OCI-LY7 (cell line): ENCODE measurements around the gene LAMA4. TPM values are rescaled to one million over a fixed set of nuclear protein-coding genes. Genes with fewer than 3 reads are reported as not detected.

Experiments used
- BruUV-seq: library from RNA; stranded (reverse); fragments of 400-500 nt; replicated peaks from 2 replicates; lab custom pipeline; 2021; lab: Mats Ljungman, UMichigan
- CTCF ChIA-PET: fragments of 300-600 bp; sonication (Branson Sonifier 250); formaldehyde crosslinking; loops from one replicate; lab custom pipeline; 2022; ENCODE audit warnings: antibody characterized with exemption; ENCODE audit not compliant: unreplicated experiment; lab: Charles Lee
- POLR2A ChIA-PET: fragments of 300-600 bp; sonication (Branson Sonifier 250); formaldehyde crosslinking; loops from one replicate; lab custom pipeline; 2022; ENCODE audit warnings: antibody characterized with exemption; lab: Charles Lee
- DNase-seq: peaks from one replicate; pipeline ENCODE4 v3.0.0-alpha.2; 2015; ENCODE audit warnings: low spot score
- H2AFZ ChIP-seq: fragments of 200-600 bp; sonication (generic), shearing (Covaris generic); 2 replicates; pipeline ENCODE4 v1.6.1; 2014; ENCODE audit warnings: mild to moderate bottlenecking, antibody characterized with exemption, low read length, moderate library complexity
- H3K27ac ChIP-seq: fragments of 200-600 bp; sonication (generic); 2 replicates; pipeline ENCODE4 v1.5.1; 2014; ENCODE audit warnings: mixed run types, low read depth, mild to moderate bottlenecking, moderate library complexity, low read length, inconsistent platforms; ENCODE audit not compliant: poor library complexity, severe bottlenecking
- H3K36me3 ChIP-seq: fragments of 200-600 bp; sonication (generic); 2 replicates; pipeline ENCODE4 v1.6.1; 2014; ENCODE audit warnings: mild to moderate bottlenecking, antibody characterized with exemption, low read length, moderate library complexity, mixed read lengths; ENCODE audit not compliant: insufficient read depth
- H3K4me1 ChIP-seq: fragments of 200-600 bp; sonication (generic); 2 replicates; pipeline ENCODE4 v1.5.1; 2014; ENCODE audit warnings: mild to moderate bottlenecking, low read length; ENCODE audit not compliant: insufficient read depth, poor library complexity, severe bottlenecking
- H3K4me2 ChIP-seq: fragments of 200-600 bp; sonication (generic); 2 replicates; pipeline ENCODE4 v1.6.1; 2014; ENCODE audit warnings: mild to moderate bottlenecking, low read length
- H3K4me3 ChIP-seq: fragments of 200-600 bp; sonication (generic); 2 replicates; pipeline ENCODE4 v1.5.1; 2014; ENCODE audit warnings: mild to moderate bottlenecking, low read depth, low read length; ENCODE audit not compliant: poor library complexity, severe bottlenecking
- H3K79me2 ChIP-seq: fragments of 200-600 bp; sonication (generic); 2 replicates; pipeline ENCODE4 v1.6.1; 2016; ENCODE audit warnings: low read depth, mild to moderate bottlenecking, low read length, moderate library complexity, mixed read lengths; ENCODE audit not compliant: insufficient read depth
- H3K9me2 ChIP-seq: fragments of 200-600 bp; sonication (generic); 2 replicates; pipeline ENCODE4 v1.6.1; 2016; ENCODE audit warnings: mild to moderate bottlenecking, low read length, mixed read lengths; ENCODE audit not compliant: insufficient read depth
- H3K9me3 ChIP-seq: fragments of 200-600 bp; sonication (generic); 2 replicates; pipeline ENCODE4 v1.6.1; 2014; ENCODE audit warnings: mild to moderate bottlenecking, mixed run types, low read length, mixed read lengths
- H4K20me1 ChIP-seq: fragments of 200-600 bp; sonication (generic); 2 replicates; pipeline ENCODE4 v1.6.1; 2014; ENCODE audit warnings: mild to moderate bottlenecking, antibody characterized with exemption, low read length, moderate library complexity, mixed read lengths; ENCODE audit not compliant: insufficient read depth
- EZH2phosphoT487 ChIP-seq: fragments of 200-600 bp; sonication (generic); IDR thresholded peaks from 2 replicates; pipeline ENCODE4 v1.6.1; 2018; ENCODE audit warnings: low read depth, borderline replicate concordance, mild to moderate bottlenecking, mixed run types, antibody characterized with exemption, low read length, moderate library complexity, mixed read lengths
- intact Hi-C: fragments of 100-400 bp; cut with micrococcal nuclease; formaldehyde crosslinking; loops from one replicate; pipeline ENCODE4 v1.10.0; 2022; ENCODE audit not compliant: unreplicated experiment
- total RNA-seq, 2 experiments: library from RNA; depleted of rRNA in 1 of 2; stranded (reverse); fragments of >200 nt in 1 of 2; shearing (Covaris generic) in 1 of 2; gene quantifications; 2 replicates each; pipeline ENCODE4 v1.2.3, GENCODE V29; 2014 to 2022
- TF ChIP-seq, protein P1 (sequence below): fragments of 200-600 bp; sonication (generic); conservative IDR thresholded peaks from 2 replicates; pipeline ENCODE4 v1.5.1; 2014; ENCODE audit warnings: mild to moderate bottlenecking, antibody characterized with exemption, low read length, moderate library complexity, mixed read lengths

The LAMA4 gene
- total RNA-seq, 2 experiments from 2014 or later = not detected

DNA sequence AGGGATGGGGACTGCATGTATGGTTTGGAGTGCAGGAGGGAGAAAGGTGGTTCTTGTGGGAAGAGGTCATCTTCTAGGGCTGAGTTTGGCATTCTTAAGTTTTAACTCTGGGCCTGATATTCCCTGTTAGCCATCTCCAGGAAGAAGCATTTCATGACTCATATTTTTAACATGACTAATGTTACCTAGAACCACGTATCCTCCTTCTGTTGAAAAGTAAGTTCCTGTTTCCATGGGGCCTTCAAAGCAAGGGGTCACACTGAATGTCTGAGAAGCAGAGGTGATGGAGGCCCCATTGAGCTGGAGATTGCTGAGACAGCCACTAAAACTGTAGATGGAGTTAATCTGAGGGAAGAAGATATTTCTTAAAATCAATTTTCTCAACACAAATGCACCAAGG is 136.8 kb downstream of the LAMA4 start:
- no peak overlapping the region for H2AFZ ChIP-seq
- TF ChIP-seq, protein P1, sequence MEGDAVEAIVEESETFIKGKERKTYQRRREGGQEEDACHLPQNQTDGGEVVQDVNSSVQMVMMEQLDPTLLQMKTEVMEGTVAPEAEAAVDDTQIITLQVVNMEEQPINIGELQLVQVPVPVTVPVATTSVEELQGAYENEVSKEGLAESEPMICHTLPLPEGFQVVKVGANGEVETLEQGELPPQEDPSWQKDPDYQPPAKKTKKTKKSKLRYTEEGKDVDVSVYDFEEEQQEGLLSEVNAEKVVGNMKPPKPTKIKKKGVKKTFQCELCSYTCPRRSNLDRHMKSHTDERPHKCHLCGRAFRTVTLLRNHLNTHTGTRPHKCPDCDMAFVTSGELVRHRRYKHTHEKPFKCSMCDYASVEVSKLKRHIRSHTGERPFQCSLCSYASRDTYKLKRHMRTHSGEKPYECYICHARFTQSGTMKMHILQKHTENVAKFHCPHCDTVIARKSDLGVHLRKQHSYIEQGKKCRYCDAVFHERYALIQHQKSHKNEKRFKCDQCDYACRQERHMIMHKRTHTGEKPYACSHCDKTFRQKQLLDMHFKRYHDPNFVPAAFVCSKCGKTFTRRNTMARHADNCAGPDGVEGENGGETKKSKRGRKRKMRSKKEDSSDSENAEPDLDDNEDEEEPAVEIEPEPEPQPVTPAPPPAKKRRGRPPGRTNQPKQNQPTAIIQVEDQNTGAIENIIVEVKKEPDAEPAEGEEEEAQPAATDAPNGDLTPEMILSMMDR = no peak
- no peak for TF ChIP-seq EZH2phosphoT487
- POLR2A ChIA-PET = interaction anchor here (0.6 to 1.0 kb wide), 5 partner anchors 9 to 306 kb away, joined by 3 to 4 read pairs (median 3); no protein-coding TSS in a partner anchor
- H3K79me2 ChIP-seq = no peaks in the 10 kb centered on the region
- BruUV-seq = no TSS peak
- H3K9me2 ChIP-seq = no peaks in the 10 kb centered on the region
- H3K27ac ChIP-seq = no peak overlapping the region
- no peak for DNase-seq
- intact Hi-C loops = no loop called here
- no peak overlapping the region for H3K4me3 ChIP-seq
- CTCF ChIA-PET = no interaction called here
- H3K4me2 ChIP-seq = no peak overlapping the region
- H3K36me3 ChIP-seq = no peaks in the 10 kb centered on the region
- no peaks in the 10 kb centered on the region for H3K4me1 ChIP-seq
- no peaks in the 10 kb centered on the region for H4K20me1 ChIP-seq
- no peaks in the 10 kb centered on the region for H3K9me3 ChIP-seq

- no peak overlapping the region for H2AFZ ChIP-seq
These were observed 138.1 kb downstream of the LAMA4 start for GRCh38 chr6:112116221-112116620.

More at GRCh38 chr6:112116221-112116620, 138.1 kb downstream of the LAMA4 start:
- POLR2A ChIA-PET = interaction anchor here (0.6 kb wide), 1 partner anchor 242 kb away, joined by 3 read pairs; no protein-coding TSS in a partner anchor
- no peaks in the 10 kb centered on the region for H4K20me1 ChIP-seq
- no TSS peak for BruUV-seq
- CTCF ChIA-PET = no interaction called here
- no peaks in the 10 kb centered on the region for H3K4me1 ChIP-seq
- no peak overlapping the region for H3K4me2 ChIP-seq
- H3K79me2 ChIP-seq = no peaks in the 10 kb centered on the region
- DNase-seq = no peak
- no peaks in the 10 kb centered on the region for H3K36me3 ChIP-seq
- H3K27ac ChIP-seq = no peak overlapping the region
- no peaks in the 10 kb centered on the region for H3K9me2 ChIP-seq
- intact Hi-C loops = no loop called here
- TF ChIP-seq EZH2phosphoT487 = no peak
- TF ChIP-seq, protein P1 = no peak
- no peaks in the 10 kb centered on the region for H3K9me3 ChIP-seq
- no peak overlapping the region for H3K4me3 ChIP-seq
